LNCAP (cell line): ENCODE measurements around the gene TRNP1.

Source experiments
- TF ChIP-seq, protein P1 (sequence below): fragments of 450-650 bp; IDR thresholded peaks from 2 replicates; pipeline ENCODE4 v1.5.1; 2017; ENCODE audit warnings: mild to moderate bottlenecking

Gene TRNP1

GRCh38 chr1:26994020-26994786, 711 bp downstream of the TRNP1 start:
- TF ChIP-seq, protein P1, sequence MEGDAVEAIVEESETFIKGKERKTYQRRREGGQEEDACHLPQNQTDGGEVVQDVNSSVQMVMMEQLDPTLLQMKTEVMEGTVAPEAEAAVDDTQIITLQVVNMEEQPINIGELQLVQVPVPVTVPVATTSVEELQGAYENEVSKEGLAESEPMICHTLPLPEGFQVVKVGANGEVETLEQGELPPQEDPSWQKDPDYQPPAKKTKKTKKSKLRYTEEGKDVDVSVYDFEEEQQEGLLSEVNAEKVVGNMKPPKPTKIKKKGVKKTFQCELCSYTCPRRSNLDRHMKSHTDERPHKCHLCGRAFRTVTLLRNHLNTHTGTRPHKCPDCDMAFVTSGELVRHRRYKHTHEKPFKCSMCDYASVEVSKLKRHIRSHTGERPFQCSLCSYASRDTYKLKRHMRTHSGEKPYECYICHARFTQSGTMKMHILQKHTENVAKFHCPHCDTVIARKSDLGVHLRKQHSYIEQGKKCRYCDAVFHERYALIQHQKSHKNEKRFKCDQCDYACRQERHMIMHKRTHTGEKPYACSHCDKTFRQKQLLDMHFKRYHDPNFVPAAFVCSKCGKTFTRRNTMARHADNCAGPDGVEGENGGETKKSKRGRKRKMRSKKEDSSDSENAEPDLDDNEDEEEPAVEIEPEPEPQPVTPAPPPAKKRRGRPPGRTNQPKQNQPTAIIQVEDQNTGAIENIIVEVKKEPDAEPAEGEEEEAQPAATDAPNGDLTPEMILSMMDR = no peak

DNA sequence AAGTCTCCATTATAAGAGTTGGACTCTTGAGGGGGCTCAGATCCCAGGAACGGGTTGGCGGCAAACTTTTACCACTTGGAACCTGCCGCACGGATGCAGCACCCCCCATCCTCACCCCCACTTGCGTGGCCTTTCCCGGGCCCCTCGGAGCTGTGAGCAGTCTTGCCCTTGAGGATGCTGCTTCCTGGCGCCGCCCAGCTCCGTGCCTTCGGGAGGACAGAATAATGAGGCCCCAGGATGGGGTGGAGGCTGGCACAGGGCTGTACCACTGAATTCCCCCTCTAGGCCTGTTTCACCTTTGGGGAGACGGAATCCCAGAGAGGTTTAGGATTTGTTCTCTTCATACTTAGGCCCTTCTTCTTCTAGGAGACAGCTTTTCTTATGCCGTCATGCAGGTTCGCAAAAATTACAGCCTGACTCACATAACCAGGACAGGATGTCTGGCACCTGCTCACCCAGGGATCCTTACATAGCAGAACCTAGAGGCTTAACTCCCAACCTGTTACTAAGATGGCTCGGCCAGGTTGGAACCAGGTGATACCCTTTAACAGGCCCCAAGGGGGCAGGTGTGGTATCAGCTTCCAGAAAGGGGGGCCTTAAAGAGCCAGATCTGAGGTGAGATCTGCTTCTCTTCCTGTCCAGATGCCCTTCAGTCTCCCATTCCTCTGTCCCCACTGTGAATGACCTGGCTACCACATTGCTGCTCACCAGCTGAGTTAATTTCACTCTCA, 1.5 kb downstream of the TRNP1 start:
- TF ChIP-seq, protein P1 = no peak

GRCh38 chr1:26996024-26996423, 2.5 kb downstream of the TRNP1 start:
- TF ChIP-seq, protein P1 = no peak

DNA sequence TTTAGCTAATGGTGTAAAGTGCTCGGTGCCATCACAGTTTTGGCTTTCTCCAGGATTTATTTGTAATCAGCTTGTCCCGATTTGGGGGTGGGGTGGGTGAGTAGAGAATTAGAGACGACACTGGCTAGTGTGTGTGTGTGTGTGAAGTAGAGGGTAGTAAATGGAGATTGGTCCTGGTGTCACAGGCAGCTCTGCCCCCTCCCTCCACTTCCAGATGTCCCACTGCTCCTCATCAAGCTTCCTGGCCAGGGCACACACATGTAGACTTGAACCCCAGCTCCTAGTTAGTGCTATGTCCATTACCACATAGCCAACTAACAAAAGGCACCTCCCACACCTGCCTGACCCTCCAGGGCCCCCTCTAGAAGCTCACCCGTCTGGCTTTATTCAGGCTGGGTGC, 3.2 kb downstream of the TRNP1 start:
- TF ChIP-seq, protein P1 = no peak

DNA sequence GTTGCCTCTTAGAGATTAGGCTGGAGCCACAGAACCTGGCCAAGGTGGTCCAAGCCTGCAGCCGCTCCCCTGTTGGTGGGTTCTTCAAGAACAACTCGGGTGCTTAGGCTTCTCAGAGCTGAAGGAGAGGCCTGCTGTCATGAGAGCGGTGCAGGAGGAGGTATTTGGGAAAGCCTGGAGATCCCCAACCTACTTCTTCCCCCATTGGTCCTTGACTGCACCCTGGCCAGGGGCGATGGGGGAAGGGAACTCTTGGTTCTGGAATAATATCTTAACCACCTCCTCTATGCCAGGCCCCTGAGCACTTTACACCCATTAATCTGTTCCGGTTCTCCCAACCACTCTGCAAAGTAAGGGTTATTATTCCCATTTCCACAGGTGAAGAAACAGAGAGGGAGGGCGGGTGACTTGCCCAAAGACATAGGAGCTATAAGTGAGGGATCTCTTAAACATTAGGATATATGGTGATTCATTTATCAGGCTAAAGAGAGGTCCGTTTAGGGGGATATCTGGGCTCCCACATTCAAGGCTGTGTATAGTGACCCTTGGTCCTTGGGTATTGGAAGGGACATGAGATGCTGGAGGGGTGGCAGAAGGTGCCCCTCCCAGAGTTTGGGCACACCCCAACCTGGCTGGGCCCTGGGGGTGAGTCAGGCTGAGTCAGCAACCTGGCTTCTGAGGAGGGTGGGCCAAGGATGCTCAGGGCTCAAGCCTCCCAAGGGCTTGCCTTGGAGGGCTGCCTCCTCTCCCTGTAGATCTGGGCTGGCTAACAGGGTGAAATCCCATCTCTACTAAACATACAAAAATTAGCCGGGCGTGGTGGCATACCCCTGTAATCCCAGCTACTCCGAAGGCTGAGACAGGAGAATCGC, 5.2 kb downstream of the TRNP1 start:
- TF ChIP-seq, protein P1 = no peak

GRCh38 chr1:26999440-26999987, 6.0 kb downstream of the TRNP1 start:
- TF ChIP-seq, protein P1 = no peak
